HG03139 (cell line): Measurements from ENCODE around the gene NRG2.

Experiments
- ATAC-seq: cut with Tn5 transposase; IDR thresholded peaks from one replicate; pipeline ENCODE4 v1.9.1; 2021; ENCODE audit not compliant: unreplicated experiment

NRG2 gene

GRCh38 chr5:139804800-139805397, 238.2 kb downstream of the NRG2 start:
- ATAC-seq: no peak

- no peak for ATAC-seq
These were observed 239.1 kb downstream of the NRG2 start for GRCh38 chr5:139803978-139804377.

DNA sequence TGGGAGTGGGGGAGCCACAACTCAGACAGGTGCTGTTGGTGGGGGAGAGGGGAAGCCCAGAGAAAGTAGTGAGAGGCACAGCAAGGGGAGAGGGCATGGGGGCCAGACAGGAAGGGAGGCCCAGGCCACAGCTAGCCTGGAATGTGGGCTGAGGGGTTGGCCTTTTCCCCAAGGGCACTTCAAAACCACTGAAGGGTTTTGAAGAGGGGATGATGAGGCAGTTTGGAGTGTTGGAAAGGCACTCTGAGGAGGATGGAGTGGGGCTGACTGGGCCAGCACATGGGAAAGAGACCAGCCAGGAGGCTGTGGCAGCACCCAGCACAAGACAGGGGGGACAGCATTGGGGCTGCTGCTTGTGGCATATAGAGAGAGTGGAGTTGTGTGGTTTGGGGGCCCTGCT, 243.7 kb downstream of the NRG2 start:
- ATAC-seq: no peak

DNA sequence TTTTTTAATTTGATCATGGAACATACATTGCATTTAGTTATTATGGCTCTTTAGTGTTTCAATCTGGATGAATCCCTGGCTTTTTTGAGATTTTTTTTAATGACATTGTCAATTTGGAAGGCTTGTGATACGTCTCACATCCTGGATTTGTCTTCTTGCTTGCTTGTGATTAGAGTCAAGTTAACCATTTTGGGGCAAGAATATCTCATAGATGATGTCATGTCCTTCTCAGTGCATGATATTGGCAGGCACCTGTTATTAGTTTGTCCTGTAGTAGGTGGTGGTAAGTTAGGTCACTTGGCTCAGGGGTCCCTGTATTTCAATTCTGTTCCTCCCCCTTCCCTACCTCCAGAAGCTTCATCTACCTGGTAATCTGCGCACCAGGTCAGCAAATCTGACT, 244.2 kb downstream of the NRG2 start:
- ATAC-seq: no peak

- ATAC-seq: no peak
These were observed 245.1 kb downstream of the NRG2 start for GRCh38 chr5:139797856-139798510.

- ATAC-seq: no peak
These were observed 245.8 kb downstream of the NRG2 start for GRCh38 chr5:139797335-139797734.
